ENCODE data around the gene PARVA.

PARVA gene

DNA sequence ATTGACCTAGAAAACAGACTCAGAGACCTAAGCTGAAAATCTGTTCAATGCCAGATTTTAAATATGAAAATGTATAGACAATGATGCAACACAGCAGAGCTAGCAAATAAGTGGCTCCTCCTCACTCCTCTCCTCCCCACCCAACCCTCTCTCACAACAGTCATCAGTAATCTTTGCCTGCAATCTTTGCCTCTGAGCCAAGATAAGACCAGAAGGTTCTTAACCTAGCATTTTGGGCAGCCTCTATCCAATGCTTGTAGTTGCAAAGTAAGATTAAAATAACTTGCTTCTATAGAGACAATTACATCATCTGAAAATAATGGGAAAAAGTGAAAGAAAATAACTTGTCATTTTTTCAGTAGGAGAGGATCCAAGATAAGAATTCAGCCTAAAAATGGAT lies 117.3 kb downstream of the PARVA start:
- H3K4me3 ChIP-seq (ENCODE audit: low read length) = no peak overlapping the region
- no peak for TF ChIP-seq ZNF274 (IDR thresholded peaks at IDR 0.05; ENCODE audit: low read depth, low read length)

DNA sequence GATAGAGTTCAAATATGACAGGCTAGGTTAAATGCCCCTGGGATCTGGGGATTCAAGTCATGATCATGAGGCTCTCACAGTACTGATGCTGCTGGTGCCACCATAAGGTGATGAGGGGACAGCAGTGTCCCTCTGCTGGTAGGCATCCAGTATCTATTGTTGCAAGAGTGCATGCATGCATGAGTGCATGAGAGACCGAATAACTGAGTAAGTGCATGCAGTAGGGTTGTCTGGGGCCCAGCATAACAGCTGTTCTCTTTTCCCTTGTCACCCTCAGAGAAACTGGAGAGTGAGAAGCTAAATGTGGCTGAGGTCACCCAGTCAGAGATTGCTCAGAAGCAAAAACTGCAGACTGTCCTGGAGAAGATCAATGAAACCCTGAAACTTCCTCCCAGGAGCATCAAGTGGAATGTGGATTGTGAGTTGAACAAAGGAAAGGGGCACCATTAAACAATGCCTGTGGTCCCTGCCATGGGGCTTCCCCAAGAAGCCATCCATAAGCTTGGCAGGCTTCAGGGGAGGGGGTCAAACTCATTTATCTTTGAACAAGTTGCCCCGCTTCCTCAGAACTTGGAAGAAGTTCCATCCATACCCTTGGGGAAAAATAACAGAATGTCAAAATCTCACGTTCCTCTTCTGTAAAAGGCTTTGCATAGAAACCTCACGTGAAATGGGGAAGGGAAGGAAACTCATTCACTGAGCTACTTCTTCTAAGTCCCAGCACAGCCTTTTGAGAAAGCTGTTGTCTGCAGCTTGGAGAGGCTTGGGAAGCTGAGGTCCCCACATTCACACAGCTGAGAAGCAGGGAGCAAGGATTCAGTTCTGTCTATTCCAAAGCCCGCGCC lies 119.0 kb downstream of the PARVA start:
- no peak overlapping the region for H3K4me3 ChIP-seq (ENCODE audit: low read length)
- TF ChIP-seq ZNF274 (IDR thresholded peaks at IDR 0.05; ENCODE audit: low read depth, low read length) = no peak

DNA sequence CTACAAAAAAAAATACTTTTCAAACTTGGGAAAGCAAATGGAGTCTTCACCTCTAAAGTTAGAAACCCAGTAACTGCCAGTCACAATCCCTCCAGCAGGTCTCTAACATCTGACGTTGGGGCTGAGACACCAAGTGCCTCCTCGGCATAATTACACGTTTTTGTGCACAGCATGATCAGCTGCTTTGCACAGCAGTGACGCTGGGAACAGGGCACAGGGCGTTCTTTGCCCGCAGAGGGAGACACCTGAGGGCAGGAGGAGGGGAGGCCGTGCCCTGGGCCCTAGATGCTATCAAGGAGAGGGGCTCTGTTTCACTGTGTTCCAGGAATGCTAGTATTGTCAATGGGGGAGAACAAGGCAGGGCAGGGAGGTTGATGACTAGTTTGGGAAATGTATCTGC lies 120.1 kb downstream of the PARVA start:
- no peak for TF ChIP-seq ZNF274 (IDR thresholded peaks at IDR 0.05; ENCODE audit: low read depth, low read length)
- H3K4me3 ChIP-seq (ENCODE audit: low read length) = no peak overlapping the region

DNA sequence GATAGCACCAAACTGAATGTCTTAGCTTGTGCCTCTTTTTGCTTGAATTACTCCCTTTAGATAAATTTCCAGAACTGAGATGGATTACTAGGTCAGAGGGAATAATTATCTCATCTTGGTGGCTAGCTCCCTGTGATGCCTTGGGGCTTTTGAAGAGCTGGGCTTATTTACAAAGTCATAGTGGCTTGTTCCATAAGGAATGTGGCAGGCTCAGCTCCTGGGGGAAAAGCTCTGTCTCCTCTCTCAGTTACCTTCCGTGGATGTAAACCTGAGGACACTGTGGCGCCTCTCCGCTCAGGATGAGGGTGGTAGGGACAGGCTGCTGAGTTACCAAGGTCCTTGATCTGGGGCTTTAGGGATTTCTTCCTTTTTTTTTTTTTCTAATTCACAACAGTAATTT lies 121.7 kb downstream of the PARVA start:
- no peak overlapping the region for H3K4me3 ChIP-seq (ENCODE audit: low read length)
- no peak for TF ChIP-seq ZNF274 (IDR thresholded peaks at IDR 0.05; ENCODE audit: low read depth, low read length)

DNA sequence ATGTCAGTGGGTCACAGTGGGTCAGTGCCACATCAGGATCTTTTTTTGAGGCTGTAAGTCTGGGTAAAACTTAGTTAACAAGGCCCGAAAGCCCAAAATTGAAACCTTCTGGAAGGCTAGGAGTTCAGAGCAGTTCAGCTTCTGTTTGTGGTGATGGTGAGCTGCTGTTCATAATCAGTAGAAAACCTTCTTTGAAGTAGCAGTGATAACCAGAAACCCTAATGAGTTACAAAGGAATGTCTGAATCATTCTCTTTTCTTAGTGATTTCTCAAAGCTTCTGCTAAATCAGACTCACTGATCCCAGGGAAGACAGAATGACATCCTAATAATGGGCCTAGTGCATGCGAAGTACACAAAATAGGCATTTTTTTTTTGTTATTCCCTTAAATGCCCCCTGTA lies 124.7 kb downstream of the PARVA start:
- no peak for TF ChIP-seq ZNF274 (IDR thresholded peaks at IDR 0.05; ENCODE audit: low read depth, low read length)
- no peak overlapping the region for H3K4me3 ChIP-seq (ENCODE audit: low read length)

DNA sequence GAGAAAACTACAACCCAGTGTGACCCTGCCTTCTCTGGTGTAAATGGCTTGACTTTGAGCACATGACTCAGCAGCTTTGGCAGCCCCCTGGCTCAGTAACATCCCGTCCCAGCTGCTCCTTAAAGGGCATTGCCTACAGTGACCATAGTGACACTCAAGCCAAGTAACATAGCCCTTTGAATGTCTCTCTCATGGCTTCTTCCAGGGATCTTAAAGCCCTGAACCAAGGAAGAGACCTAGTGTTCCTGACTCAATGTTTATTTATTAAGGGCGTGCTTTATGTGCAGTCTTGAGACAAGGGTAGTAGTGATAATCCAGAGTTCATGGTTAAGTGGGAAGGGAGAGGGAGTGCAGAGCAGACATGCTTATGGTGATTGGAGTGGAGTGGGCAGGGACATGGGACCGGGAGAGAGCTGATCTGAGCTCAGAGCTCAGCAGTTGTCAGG lies 125.7 kb downstream of the PARVA start:
- TF ChIP-seq ZNF274 (IDR thresholded peaks at IDR 0.05; ENCODE audit: low read depth, low read length) = no peak
- H3K4me3 ChIP-seq (ENCODE audit: low read length) = no peak overlapping the region

DNA sequence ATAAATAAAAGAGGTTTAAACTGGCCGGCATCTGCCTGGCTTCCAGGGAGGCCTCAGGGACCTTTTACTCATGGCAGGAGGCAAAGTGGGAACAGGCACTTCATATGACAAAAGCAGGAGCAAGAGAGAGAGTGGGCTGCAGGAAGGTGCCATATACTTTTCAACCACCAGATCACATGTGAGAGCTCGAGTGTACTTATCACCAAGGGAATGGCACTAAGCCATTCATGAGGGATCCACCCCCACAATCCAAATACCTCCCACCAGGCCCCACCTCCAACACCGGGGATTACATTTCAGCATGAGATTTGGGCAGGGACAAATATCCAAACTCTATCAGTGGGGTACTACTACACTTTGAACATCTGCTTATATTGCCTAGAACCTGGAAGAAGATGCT lies 126.5 kb downstream of the PARVA start:
- TF ChIP-seq ZNF274 (IDR thresholded peaks at IDR 0.05; ENCODE audit: low read depth, low read length) = no peak
- H3K4me3 ChIP-seq (ENCODE audit: low read length) = no peak overlapping the region

DNA sequence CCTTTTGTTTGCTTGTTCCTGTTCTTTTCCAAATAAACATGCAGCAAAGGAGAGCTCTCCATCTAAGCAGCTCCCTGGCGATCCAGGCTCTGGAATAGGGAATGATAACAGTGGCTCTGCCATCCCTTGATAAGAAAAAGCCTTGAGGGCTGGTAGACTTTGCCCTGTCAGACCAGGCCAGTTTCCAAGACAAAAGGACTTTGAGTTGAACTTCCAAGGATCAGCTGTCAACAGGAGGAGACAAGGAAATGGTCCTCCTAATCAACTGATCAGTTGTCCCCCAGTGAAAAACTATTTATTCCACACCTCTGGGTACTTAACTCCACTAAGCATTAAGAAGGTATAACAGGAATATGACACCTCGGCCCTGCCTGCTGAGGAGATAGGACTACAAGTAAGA lies 127.8 kb downstream of the PARVA start:
- H3K4me3 ChIP-seq (ENCODE audit: low read length) = no peak overlapping the region
- no peak for TF ChIP-seq ZNF274 (IDR thresholded peaks at IDR 0.05; ENCODE audit: low read depth, low read length)

DNA sequence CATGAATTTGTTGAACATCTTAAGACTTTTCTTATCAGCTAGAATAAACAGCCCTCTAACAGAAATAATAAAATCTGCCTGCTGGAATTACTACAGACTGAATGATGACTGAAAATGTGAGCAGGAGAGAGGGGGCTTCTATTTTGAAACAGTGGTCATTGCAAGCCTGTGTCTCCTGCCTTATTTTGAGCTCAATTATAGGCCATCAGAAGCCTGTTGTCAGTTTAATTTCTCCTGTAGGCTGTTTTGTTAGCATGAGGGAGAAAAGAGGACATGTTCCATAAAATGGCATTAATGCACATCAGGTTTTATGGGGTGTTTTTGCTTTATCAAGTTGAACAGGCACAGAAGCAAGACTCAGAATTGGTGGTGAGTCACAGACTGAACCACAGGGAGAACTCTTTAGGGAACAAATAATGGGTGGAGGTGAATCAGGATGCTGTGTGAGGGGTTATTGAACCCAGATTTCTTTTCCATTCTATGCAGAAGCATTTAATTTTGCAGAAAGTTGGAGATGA lies 129.1 kb downstream of the PARVA start:
- TF ChIP-seq ZNF274 (IDR thresholded peaks at IDR 0.05; ENCODE audit: low read depth, low read length) = no peak
- no peak overlapping the region for H3K4me3 ChIP-seq (ENCODE audit: low read length)

DNA sequence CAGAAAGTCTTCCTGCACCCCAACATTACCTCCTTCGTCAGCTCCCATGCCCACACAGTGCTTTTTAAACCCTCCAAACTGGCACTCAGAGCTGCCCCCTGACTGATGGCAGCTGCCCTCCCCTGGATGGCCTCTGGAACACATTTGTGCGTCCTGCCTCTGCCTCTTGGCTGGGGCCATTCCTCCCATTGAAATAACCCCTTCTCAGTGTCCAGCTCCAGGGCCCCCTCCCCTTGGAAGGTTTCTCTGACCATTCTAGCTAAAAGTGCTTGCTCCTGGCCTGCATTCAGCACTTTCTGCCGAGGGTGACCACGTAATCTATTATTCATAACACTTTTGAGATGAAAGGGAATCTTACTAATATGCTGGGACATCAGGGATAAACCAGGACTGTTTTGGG lies 130.0 kb downstream of the PARVA start:
- H3K4me3 ChIP-seq (ENCODE audit: low read length) = no peak overlapping the region

DNA sequence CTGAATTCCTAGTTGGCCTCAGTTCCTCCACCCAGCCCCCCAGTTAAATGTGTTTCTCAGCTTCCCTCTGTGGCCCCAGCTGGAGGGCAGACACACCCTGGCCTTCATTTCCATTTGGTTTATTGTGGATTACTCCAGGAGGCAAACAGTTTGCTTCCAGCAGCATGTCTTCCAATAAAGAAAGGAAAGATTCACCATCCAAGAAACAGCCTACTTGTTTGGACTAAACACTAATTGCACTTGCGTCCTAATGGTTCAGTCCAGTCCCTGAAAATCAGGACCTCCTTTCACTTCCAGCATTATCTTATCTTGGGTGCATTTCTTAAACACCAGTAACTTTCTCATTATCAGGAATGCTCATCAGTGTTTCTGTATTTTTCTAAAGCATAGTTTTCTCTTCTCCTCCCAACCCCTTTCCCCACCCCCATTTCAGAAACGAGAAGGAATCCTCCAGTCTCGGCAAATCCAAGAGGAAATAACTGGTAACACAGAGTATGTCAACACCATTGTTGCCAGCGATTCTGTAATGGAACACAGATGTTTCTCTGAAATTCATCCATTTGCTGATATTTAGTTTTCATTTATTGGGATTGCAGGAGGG lies 130.9 kb downstream of the PARVA start:
- TF ChIP-seq ZNF274 (IDR thresholded peaks at IDR 0.05; ENCODE audit: low read depth, low read length) = no peak
- no peak overlapping the region for H3K4me3 ChIP-seq (ENCODE audit: low read length)

More for the DNA sequence above, 130.0 kb downstream of the PARVA start:
- TF ChIP-seq ZNF274 (IDR thresholded peaks at IDR 0.05; ENCODE audit: low read depth, low read length) = no peak

DNA sequence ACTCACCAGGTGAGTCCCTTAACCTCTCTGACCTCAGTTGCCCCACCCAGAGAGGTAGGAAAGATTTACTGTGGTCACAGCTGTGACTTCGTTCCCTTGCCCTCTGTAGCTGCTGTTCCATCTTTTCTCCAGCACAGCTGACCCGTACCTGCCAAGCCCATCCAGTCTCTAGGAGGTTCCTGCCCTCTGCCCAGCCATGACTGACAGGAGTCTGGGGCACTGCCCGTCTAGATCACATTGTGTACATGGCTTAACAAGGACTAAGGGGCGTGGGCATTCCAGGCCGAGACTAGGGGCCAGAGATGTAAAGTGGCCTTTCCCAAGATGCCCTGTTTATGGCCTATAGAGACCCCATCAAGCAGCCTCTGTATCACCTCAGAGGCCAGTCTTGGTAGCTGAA lies 132.0 kb downstream of the PARVA start:
- TF ChIP-seq ZNF274 (IDR thresholded peaks at IDR 0.05; ENCODE audit: low read depth, low read length) = no peak
- H3K4me3 ChIP-seq (ENCODE audit: low read length) = no peak overlapping the region

DNA sequence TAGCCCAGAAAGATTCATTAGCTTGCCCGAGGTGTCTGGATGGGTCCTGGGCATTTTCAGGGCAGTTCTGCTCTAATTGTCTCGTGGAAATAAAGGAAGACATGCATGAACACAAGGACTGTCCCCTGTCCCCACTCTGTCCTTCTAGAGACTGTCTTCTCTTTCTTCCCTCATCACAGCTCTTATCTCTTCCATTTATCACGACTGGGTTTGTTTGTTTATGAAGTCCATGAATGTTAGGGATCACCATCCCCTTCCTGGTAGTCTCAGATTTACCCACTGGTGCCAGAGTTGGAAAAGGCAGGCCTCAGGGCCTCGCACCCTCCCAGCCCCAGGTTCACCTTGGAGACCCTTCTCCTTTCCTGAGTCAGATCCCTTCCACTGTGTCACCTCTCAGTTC lies 134.8 kb downstream of the PARVA start:
- H3K4me3 ChIP-seq (ENCODE audit: low read length) = no peak overlapping the region
- no peak for TF ChIP-seq ZNF274 (IDR thresholded peaks at IDR 0.05; ENCODE audit: low read depth, low read length)

DNA sequence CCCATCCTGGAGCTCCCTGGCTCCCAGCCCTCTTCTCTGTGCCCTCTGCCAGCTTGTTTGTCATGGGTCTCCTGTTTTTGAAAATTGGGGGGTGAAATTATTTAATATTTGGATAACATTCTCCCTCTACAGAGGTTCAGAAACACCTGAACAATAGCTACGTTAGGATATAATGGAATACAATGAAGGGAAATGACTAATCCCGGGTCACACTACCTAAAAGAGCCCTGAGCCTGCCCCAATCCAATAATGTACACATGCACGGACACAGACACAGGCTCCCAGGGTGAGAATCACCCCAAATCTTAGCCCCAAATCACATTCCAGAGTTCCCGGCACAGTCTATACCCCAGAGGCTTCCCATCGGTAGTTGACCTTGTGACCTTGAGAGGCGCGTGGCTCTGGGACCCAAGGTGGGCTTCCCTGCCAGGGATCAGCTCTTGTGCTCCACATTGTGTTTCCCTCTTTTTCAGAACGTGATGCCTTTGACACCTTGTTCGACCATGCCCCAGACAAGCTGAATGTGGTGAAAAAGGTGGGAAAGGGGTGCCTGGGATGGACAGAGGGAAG lies 135.5 kb downstream of the PARVA start:
- TF ChIP-seq ZNF274 (IDR thresholded peaks at IDR 0.05; ENCODE audit: low read depth, low read length) = no peak
- no peak overlapping the region for H3K4me3 ChIP-seq (ENCODE audit: low read length)

Data from GM08714 (cell line).